Pancreas (tissue), 10 donors: ENCODE measurements around the gene LGR6. TPM values are rescaled to one million over a fixed set of nuclear protein-coding genes. Genes with fewer than 3 reads are reported as not detected.

Experiments used
- ATAC-seq, 4 donors: fragments of 200-7000 bp; cut with Tn5 transposase; one replicate each; pipeline versions ENCODE4 v1.8.0 to v1.9.1; 2020; ENCODE audit warnings: mild to moderate bottlenecking in 4 of 4, moderate library complexity in 4 of 4
- DNase-seq, 6 donors: peaks; one replicate each; pipeline ENCODE4 v3.0.0-alpha.2; 2020
- FAIRE-seq: peaks from 2 replicates; lab custom pipeline; 2012; peaks lifted over from hg19 to GRCh38; lab: Jason Lieb, UNC
- H3K27ac ChIP-seq, 4 donors: fragments of 200-600 bp; sonication (generic); 1 replicate in 3 of 4; 2 replicates in 1 of 4; pipeline versions ENCODE4 v1.5.0 to v1.8.0; 2020
- H3K27me3 ChIP-seq, 4 donors: fragments of 200-600 bp; one replicate each; pipeline ENCODE4 v1.8.0; 2021
- H3K36me3 ChIP-seq, 3 donors: fragments of 200-600 bp; sonication (generic) in 1 of 3; one replicate each; pipeline versions ENCODE4 v1.5.0 to v1.8.0; 2020 to 2021
- H3K4me1 ChIP-seq, 3 donors: fragments of 200-600 bp; one replicate each; pipeline ENCODE4 v1.8.0; 2021
- H3K4me3 ChIP-seq, 4 donors: fragments of 200-600 bp; sonication (generic) in 2 of 4; one replicate each; pipeline versions ENCODE4 v1.5.0 to v1.8.0; 2020 to 2021
- H3K9me3 ChIP-seq, 4 donors: fragments of 200-600 bp; one replicate each; pipeline ENCODE4 v1.8.0; 2021
- WGBS, 2 donors: extraction: QIAGEN DNeasy Blood & Tissue Kit; methylation state at CpG; one replicate each; pipeline ENCODE4 v1.1.7; 2013; 5-methylcytosine and 5-hydroxymethylcytosine counted together
- intact Hi-C, 3 donors: fragments of 100-400 bp; cut with DNase I; formaldehyde crosslinking; loops; one replicate each; pipeline versions ENCODE4 v1.11.1 to v1.14.2; 2022
- polyA plus RNA-seq, 2 donors: library from polyadenylated mRNA; stranded (reverse); fragments of 200-250 nt; gene quantifications; one replicate each; pipeline ENCODE4 v1.2.3, GENCODE V29; 2013
- total RNA-seq, 6 donors: library from RNA; stranded (reverse); fragmentation: NEBNext Ultra II Directional in 4 of 6; extraction: Animal tissue kit (Norgen Biotek cat#: 25700) in 4 of 6; gene quantifications; one replicate each; pipeline versions ENCODE4 v1.2.1 to v1.2.4, GENCODE V29; 2021 to 2023
- TF ChIP-seq, protein P1 (sequence below), 4 donors: fragments of 200-600 bp; sonication (generic) in 3 of 4; IDR thresholded peaks; one replicate each; pipeline versions ENCODE4 v1.5.0 to v1.8.0; 2021; ENCODE audit warnings: antibody characterized with exemption in 4 of 4
- donor health status: healthy with polysubstance abuse.
- donor health status: DM: no; HTN: no; CAD: no; lungs with moderate emphysema.
- donor health status: DM: no; HTN: no; CAD: no.
- donor health status: control.
- donor health status: control.
- donor health status: Bipolar disorder and iron deficiency.
- donor health status: DM: yes; HTN: yes; CAD: no.
- donor health status: DM: no; HTN: no; CAD: no.
- donor health status: DM: no; HTN: no; CAD: no.
- donor health status: DM: yes; HTN: yes; CAD: no.

Gene LGR6
- total and polyA plus RNA-seq, 8 donors, result 0.06 to 0.47 (median 0.15) TPM; not detected in 3

DNA sequence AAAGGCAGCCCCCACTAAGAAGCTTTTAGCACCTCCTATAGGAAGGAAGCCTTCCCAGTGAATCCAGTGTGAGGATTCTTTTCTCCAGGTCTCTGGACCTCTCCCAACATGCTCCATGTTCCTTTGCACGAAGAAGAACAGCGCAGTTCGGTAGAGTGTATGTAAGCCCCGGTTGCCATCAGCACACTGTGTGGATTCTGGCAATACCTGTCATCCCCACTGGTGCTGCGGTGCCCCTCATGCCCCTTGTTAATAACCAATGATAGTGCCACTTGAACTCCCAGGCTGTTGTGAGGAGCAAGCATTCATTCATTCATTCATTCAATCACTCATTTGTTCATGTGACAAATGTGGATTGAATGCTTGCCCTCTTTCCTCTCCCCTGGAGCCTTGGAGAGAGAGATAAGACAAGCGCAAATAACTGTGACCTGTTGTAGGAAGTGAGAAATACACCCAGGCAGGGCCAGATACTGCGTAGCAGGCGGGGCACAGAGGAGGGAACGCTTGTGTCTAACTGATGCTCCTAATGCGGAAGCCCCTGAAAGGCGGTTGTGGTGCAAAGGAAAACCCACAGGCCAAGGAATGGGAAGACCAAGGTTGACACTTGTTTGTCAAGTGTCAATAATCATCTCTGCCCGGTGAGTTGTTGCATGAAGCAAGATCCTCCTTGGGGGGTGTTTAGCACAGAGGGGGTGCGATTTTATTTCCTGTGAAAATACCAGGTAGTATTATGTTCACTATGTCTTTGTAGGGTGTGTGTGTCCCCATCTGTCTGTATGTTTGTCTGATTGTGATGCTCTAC is 9.8 kb downstream of the LGR6 start:
- H3K27me3 ChIP-seq, result no peaks in the 10 kb centered on the region
- no peak overlapping the region for H3K4me3 ChIP-seq
- DNase-seq (no peak), ATAC-seq (no peak), FAIRE-seq (no peak)
- no peaks in the 10 kb centered on the region for H3K4me1 ChIP-seq
- H3K9me3 ChIP-seq, result no peaks in the 10 kb centered on the region
- no peaks in the 10 kb centered on the region for H3K36me3 ChIP-seq
- TF ChIP-seq, protein P1, sequence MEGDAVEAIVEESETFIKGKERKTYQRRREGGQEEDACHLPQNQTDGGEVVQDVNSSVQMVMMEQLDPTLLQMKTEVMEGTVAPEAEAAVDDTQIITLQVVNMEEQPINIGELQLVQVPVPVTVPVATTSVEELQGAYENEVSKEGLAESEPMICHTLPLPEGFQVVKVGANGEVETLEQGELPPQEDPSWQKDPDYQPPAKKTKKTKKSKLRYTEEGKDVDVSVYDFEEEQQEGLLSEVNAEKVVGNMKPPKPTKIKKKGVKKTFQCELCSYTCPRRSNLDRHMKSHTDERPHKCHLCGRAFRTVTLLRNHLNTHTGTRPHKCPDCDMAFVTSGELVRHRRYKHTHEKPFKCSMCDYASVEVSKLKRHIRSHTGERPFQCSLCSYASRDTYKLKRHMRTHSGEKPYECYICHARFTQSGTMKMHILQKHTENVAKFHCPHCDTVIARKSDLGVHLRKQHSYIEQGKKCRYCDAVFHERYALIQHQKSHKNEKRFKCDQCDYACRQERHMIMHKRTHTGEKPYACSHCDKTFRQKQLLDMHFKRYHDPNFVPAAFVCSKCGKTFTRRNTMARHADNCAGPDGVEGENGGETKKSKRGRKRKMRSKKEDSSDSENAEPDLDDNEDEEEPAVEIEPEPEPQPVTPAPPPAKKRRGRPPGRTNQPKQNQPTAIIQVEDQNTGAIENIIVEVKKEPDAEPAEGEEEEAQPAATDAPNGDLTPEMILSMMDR (IDR thresholded peaks at IDR 0.05), result no peak
- WGBS, 2 donors, result 72 to 76% methylated on average over 13 of the region's 13 CpGs
- no peak overlapping the region for H3K27ac ChIP-seq
- intact Hi-C loops, result no loop called here

DNA sequence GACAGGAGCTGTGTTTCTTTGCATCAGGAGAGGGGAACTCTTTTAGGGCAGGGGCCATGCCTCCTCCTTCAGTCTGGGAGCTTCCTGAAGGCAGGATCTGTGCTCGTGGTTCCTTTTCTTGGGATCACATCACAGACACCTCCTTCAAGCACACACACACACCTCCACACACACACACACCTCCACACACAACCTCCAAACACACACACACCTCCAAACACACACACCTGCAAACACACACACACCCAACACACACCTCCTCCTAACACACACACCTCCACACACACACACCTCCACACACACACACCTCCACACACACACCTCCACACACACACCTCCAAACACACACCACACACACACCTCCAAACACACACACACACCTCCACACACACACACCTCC is 10.5 kb downstream of the LGR6 start:
- intact Hi-C loops, result no loop called here
- DNase-seq, result no peak
- Histone ChIP-seq H3K4me3 (no peak overlapping the region), H3K4me1 (no peaks in the 10 kb centered on the region), H3K27me3 (no peaks in the 10 kb centered on the region), H3K9me3 (no peaks in the 10 kb centered on the region), H3K36me3 (no peaks in the 10 kb centered on the region), H3K27ac (no peak overlapping the region)
- TF ChIP-seq, protein P1 (IDR thresholded peaks at IDR 0.05), result no peak
- no peak for FAIRE-seq
- ATAC-seq, result no peak
- 36 to 55% methylated on average over 1 of the region's 1 CpG for WGBS, 2 donors

DNA sequence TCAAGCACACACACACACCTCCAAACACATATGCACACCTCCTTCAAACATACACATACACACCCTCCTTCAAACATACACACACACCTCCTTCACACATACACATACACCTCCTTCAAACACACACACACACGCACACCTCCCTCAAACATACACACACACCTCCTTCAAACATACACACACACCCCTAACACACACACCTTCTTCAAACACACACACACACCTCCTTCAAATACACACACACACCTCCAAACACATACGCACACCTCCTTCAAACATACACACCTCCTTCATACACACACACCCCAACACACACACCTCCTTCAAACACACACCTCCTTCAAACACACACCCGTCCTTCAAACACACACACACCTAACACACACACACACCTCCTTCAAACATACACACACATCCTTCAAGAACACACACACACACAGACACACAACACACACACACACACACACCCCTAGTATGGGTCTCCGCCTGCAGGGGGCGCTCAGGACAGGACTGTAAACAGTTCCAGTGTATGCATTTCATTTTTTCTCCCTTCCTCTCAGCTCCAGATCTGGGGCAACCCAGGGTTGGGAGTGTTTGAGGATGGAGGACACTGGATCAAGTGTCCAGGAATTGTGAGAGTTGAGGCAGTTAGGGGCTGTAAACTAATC is 12.1 kb downstream of the LGR6 start:
- Histone ChIP-seq H3K27ac (no peak overlapping the region), H3K4me3 (no peak overlapping the region), H3K36me3 (no peaks in the 10 kb centered on the region), H3K27me3 (no peaks in the 10 kb centered on the region), H3K4me1 (no peaks in the 10 kb centered on the region), H3K9me3 (no peaks in the 10 kb centered on the region)
- no peak for FAIRE-seq
- TF ChIP-seq, protein P1 (IDR thresholded peaks at IDR 0.05), result no peak
- WGBS, 2 donors, result 51% methylated on average over 5 of the region's 5 CpGs
- intact Hi-C loops, result no loop called here
- no peak for ATAC-seq
- DNase-seq, result no peak

DNA sequence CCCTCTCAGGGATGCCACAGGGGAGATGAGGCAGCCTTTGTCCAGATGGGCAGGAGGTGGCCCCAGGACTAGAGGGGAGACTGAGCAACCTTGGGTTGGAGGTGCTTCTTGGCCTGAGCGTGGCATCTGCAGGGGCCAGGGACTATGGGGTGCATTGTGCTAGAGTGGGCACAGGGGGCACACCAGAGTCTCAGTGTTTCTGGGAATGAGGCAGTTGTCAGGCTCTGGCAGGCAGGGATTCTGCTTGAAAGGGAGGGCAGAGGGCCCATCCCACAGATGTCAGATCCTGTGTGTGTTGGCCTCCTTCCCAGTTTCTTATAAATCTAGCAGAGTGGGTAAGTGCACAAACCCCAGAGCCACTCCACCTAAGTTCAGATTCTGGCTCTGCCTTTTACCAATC is 13.7 kb downstream of the LGR6 start:
- H3K4me3 ChIP-seq, result no peak overlapping the region
- no peaks in the 10 kb centered on the region for H3K9me3 ChIP-seq
- DNase-seq (no peak), FAIRE-seq (no peak), ATAC-seq (no peak)
- TF ChIP-seq, protein P1 (IDR thresholded peaks at IDR 0.05), result no peak
- no peaks in the 10 kb centered on the region for H3K27me3 ChIP-seq
- H3K4me1 ChIP-seq, result no peaks in the 10 kb centered on the region
- WGBS, 2 donors, result 57 to 60% methylated on average over 1 of the region's 1 CpG
- intact Hi-C loops, result no loop called here
- no peaks in the 10 kb centered on the region for H3K36me3 ChIP-seq
- H3K27ac ChIP-seq, result no peak overlapping the region
